HG03196 (cell line): ENCODE measurements around the gene DYNC1H1.
"Not testable (repeated sequence)": the region's sequence is repeated elsewhere in the genome, so short reads cannot be mapped to it uniquely, and the experiment has no call there.

Experiments
- ATAC-seq: cut with Tn5 transposase; IDR thresholded peaks from one replicate; pipeline ENCODE4 v1.9.1; 2021; ENCODE audit not compliant: unreplicated experiment

The DYNC1H1 gene

GRCh38 chr14:101963052-101963451 is 1.3 kb upstream of the DYNC1H1 start:
- ATAC-seq, result no peak

GRCh38 chr14:101963656-101964296 is 597 bp upstream of the DYNC1H1 start:
- no peak for ATAC-seq

- peak; percentile 26 for ATAC-seq
These were observed 790 bp downstream of the DYNC1H1 start for GRCh38 chr14:101965181-101965544.

- ATAC-seq, result no peak
These were observed 1.7 kb downstream of the DYNC1H1 start for GRCh38 chr14:101965770-101966722.

GRCh38 chr14:101966742-101967141 is 2.4 kb downstream of the DYNC1H1 start:
- ATAC-seq, result no peak

- no peak for ATAC-seq
These were observed 3.8 kb downstream of the DYNC1H1 start for GRCh38 chr14:101968186-101968585.

- ATAC-seq, result no peak
These were observed 5.1 kb downstream of the DYNC1H1 start for GRCh38 chr14:101969481-101969880.

- no peak for ATAC-seq
These were observed 6.5 kb downstream of the DYNC1H1 start for GRCh38 chr14:101970830-101971400.

GRCh38 chr14:101971458-101971857 is 7.1 kb downstream of the DYNC1H1 start:
- ATAC-seq, result not testable (repeated sequence)

GRCh38 chr14:101972126-101972866 is 7.9 kb downstream of the DYNC1H1 start:
- ATAC-seq, result no peak

GRCh38 chr14:101973356-101973755 is 9.0 kb downstream of the DYNC1H1 start:
- no peak for ATAC-seq

- no peak for ATAC-seq
These were observed 10.9 kb downstream of the DYNC1H1 start for GRCh38 chr14:101975231-101975630.

GRCh38 chr14:101977311-101978071 is 13.1 kb downstream of the DYNC1H1 start:
- no peak for ATAC-seq

- no peak for ATAC-seq
These were observed 15.3 kb downstream of the DYNC1H1 start for GRCh38 chr14:101979666-101980065.

GRCh38 chr14:101980251-101980650 is 15.9 kb downstream of the DYNC1H1 start:
- ATAC-seq, result no peak

GRCh38 chr14:101980700-101981099 is 16.3 kb downstream of the DYNC1H1 start:
- ATAC-seq, result peak; percentile 88

GRCh38 chr14:101982621-101983020 is 18.2 kb downstream of the DYNC1H1 start:
- ATAC-seq, result no peak

GRCh38 chr14:101984831-101985230 is 20.5 kb downstream of the DYNC1H1 start:
- ATAC-seq, result not testable (repeated sequence)

- ATAC-seq, result no peak
These were observed 21.6 kb downstream of the DYNC1H1 start for GRCh38 chr14:101985957-101986356.

GRCh38 chr14:101986953-101987352 is 22.6 kb downstream of the DYNC1H1 start:
- no peak for ATAC-seq
